ENCODE data around the gene WBP1.
"Not testable (repeated sequence)": the region's sequence is repeated elsewhere in the genome, so short reads cannot be mapped to it uniquely, and the experiment has no call there.

The WBP1 gene

GRCh38 chr2:74454654-74455511, 3.4 kb upstream of the WBP1 start, which contains the start of gene INO80B:
INO80B (plus strand) TSS chr2:74455087; CDS start chr2:74455117, 30 bp downstream.
- peak; percentile 96 to 97 for DNase-seq (ENCODE audit: low read depth in 2 of 2)

DNA sequence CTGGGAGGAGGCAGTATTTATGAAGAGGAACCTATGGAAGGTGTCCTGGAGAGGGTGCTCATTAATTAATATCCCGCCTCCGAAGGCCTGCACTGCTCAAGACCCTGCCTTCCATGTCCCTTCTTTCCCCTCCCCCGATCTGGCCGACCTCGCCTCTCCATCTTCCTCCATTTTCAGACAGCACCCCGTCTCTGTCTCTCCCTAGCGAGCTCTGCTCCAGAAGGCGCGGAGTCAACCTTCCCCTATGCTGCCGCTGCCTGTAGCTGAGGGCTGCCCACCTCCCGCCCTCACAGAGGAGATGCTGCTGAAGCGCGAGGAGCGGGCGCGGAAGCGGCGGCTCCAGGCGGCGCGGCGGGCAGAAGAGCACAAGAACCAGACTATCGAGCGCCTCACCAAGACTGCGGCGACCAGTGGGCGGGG, 1.1 kb upstream of the WBP1 start:
- DNase-seq (ENCODE audit: low read depth in 2 of 2), result no peak

- DNase-seq (ENCODE audit: low read depth in 2 of 2), result no peak
Observed at GRCh38 chr2:74457549-74458131, 598 bp upstream of the WBP1 start.

DNA sequence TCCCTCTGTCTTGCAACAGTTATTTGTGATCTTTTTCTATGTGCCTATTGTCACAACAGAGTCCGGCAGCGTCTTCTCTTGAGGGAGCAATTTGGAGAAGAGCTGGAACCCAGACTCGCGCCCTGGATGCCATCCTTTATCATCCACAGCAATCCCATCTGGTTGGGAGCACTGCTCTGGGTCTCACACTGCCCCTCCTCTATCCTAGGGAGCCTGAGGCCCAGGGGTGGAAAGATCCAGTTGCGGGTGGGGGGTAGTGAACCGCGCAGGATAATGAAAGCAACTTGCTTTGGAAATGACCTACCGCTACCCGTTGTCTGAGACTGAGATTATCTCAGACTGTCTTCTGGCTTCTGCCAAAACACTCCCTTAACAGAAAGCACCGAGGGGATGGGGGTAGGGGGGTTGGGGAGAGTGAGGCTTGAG, 713 bp downstream of the WBP1 start:
- no peak for DNase-seq (ENCODE audit: low read depth in 2 of 2)

GRCh38 chr2:74459503-74460118, 1.4 kb downstream of the WBP1 start:
- DNase-seq (ENCODE audit: low read depth in 2 of 2), result not testable (repeated sequence)

GRCh38 chr2:74460187-74460586, 1.9 kb downstream of the WBP1 start:
- not testable (repeated sequence) for DNase-seq (ENCODE audit: low read depth in 2 of 2)

- DNase-seq (ENCODE audit: low read depth in 2 of 2), result no peak
Observed at GRCh38 chr2:74461187-74462053, 3.2 kb downstream of the WBP1 start.

GRCh38 chr2:74462054-74462785, 4.0 kb downstream of the WBP1 start:
- DNase-seq (ENCODE audit: low read depth in 2 of 2), result no peak

DNA sequence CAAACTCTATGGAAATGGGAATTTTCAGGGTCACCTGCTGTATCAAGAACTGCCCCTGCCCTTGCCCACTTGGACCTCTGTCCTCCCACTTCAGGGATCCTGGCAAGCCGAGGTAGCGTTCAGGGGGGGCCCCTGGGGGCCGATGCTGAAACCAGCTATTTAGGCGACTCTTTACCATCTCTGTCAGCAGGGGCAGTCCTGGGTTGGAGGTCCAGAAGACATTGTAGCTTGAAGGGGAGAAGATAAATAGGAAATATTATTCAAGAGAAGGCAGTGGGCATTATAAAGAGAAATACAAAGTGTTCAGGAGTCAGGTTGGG, 4.5 kb downstream of the WBP1 start:
- no peak for DNase-seq (ENCODE audit: low read depth in 2 of 2)

GRCh38 chr2:74464406-74464805, 6.2 kb downstream of the WBP1 start:
- no peak for DNase-seq (ENCODE audit: low read depth in 2 of 2)

GRCh38 chr2:74470742-74471141, 12.5 kb downstream of the WBP1 start:
- not testable (repeated sequence) for DNase-seq (ENCODE audit: low read depth in 2 of 2)

DNA sequence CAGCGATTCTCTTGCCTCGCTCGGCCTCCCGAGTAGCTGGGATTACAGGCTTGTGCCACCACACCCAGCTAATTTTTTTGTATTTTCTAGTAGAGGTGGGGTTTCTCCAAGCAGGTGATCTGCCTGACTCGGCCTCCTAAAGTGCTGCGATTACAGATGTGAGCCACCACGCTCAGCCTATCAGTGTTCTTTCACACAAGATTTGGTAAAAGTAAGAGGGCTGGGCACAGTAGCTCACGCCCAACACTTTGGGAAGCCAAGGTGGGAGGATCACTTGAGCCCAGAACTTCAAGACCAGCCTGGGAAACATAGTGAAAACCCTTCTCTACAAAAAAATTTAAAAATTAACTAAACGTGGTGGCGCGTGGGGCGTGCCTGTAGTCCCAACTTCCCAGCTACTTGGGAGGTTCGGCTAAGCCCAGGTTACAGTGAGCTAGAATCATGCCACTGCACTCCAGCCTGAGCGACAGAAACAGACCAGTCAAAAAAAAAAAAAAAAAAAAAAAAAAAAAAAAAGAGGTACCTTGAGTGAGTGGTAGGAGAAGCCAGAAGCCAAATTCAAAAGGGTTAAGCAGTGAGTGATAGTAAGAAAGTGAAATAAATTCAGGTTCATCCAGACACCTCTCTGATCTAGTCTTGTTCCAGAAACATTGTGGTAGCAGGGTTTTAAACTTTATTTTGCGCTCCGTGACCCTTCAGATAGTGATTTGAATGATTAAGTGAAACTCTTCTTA, 13.3 kb downstream of the WBP1 start:
- no peak for DNase-seq (ENCODE audit: low read depth in 2 of 2)

GRCh38 chr2:74472086-74472944, 14.1 kb downstream of the WBP1 start, which contains the start of gene MRPL53:
MRPL53 (minus strand) TSS chr2:74472680; CDS start chr2:74472660, 20 bp downstream.
- DNase-seq (ENCODE audit: low read depth in 2 of 2), result peak; percentile 85 to 89

GRCh38 chr2:74472945-74473258, 14.7 kb downstream of the WBP1 start:
- DNase-seq (ENCODE audit: low read depth in 2 of 2), result no peak

DNA sequence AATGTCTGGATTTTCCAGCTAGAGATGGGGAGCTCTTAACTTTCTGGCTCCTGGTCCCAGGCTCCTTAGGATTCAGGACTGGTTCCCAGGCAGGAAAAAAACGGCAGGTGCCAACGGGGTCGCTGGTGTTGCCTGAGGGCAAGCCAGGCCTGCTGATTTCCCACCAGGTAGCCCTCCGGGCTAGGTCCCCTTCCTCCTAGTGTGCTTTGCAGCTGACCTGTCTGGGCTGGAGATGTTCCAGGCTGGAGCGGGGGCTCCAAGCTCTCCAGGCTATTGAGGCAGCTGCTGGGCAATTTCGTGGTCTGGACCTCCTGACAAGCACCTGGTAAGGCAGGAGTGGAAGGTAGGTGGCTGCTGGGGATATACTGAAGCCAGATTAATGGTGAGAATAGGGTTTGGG, 16.2 kb downstream of the WBP1 start:
- no peak for DNase-seq (ENCODE audit: low read depth in 2 of 2)

DNA sequence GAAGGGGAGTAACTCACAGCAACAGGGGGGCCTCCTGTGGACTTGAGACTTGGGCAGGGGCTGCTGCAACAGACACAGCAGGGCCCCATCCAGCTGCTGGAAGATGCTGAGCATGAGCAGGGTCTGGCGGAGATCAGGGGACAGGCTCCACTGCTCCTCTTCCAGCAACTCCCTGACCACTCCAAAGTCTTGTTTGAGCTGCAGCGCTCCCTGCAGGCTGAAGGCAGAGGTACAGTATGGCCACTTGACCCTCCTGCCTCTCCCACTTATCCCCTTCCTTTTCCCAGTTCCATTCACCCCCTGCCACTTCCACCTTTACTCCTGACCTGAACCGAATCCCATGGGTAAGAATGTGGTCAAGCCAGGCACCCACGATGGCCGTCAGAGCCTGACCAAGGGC, 16.7 kb downstream of the WBP1 start:
- no peak for DNase-seq (ENCODE audit: low read depth in 2 of 2)

DNA sequence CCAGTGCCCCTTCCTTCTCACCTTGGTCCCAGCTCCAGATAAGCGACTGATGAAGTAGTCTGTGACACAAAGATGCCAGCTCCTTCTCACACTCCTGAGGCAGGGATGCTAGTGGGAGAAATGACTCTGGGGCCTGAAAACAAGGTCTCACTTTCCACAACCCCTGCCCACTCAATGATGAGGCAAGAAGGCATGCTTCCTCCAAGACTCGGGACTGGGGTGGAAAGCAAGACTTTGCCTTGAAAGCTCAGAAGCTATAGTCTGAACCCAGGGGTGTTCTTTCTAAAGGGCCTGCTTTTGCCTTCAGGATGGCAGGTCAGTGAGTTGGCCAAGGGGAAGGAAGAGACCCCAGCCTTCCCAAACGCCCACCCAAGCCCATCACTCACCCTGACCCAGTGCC, 23.2 kb downstream of the WBP1 start:
- no peak for DNase-seq (ENCODE audit: low read depth in 2 of 2)

DNA sequence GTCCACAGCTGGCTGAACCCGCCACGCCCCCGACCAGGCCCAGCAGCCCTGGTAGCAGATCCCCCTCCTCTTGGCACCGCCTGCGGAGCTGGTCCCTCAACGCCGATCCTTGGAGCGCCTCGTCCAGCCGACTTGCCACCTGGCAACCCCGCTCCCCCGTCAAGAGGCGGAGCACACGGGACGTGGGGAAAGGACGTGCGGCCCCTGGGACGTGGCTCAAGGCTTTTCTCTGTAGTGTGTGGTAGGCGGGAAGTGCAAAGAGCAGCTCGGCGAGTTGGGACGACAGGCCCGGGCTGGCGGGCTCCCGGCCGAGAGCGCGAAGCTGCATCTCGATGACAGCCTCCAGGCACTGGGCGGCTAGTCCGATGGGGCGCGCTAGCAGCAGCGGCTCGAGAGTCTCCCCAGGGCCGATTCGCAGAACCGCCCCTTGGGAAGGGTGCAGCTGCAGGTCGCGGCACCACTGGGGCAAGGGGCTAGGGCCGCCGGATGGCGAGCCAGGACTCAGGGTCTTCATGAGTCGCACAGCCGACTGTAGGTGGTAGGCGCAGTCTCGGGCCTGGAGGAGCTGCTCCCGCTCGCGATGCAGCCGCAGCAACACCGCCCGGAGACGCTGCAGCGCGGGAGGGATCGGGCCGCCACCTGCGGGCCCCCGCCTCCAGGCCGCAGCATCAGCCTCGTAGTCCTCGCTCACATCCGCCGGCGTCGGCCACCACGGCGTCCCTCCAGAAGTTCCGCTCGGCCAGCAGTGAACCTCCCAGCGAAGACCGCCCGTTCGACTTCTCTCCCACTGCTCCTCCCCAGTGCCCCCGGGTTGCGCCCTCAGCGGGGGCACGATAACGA, 23.9 kb downstream of the WBP1 start:
- no peak for DNase-seq (ENCODE audit: low read depth in 2 of 2)
